SU-DHL-6 (cell line): ENCODE data around the gene FOXD2.

ENCODE experiments used
- H2AFZ ChIP-seq: fragments of 200-600 bp; sonication (generic); 2 replicates; pipeline ENCODE4 v1.6.1; 2014; ENCODE audit warnings: low read depth, mild to moderate bottlenecking, moderate library complexity, mixed read lengths, antibody characterized with exemption, low read length; ENCODE audit not compliant: severe bottlenecking
- H3F3A ChIP-seq: fragments of 200-600 bp; shearing (Covaris generic); 2 replicates; pipeline ENCODE4 v1.6.0; 2016; ENCODE audit warnings: antibody characterized with exemption, mild to moderate bottlenecking; ENCODE audit not compliant: insufficient read depth
- H3K27ac ChIP-seq: fragments of 200-600 bp; sonication (generic); 2 replicates; pipeline ENCODE4 v1.5.1; 2016; ENCODE audit warnings: low read depth, mild to moderate bottlenecking, low read length, moderate library complexity, mixed read lengths
- H3K27me3 ChIP-seq: fragments of 200-600 bp; sonication (generic), shearing (Covaris generic); 2 replicates; pipeline ENCODE4 v1.6.0; 2014; ENCODE audit warnings: mild to moderate bottlenecking, low read length
- H3K36me3 ChIP-seq: fragments of 200-600 bp; sonication (generic); 2 replicates; pipeline ENCODE4 v1.6.1; 2014; ENCODE audit warnings: mild to moderate bottlenecking, low read length, mixed read lengths
- H3K4me2 ChIP-seq: fragments of 300-600, 200-600 bp; shearing (Covaris generic), sonication (generic); 2 replicates; pipeline ENCODE4 v1.6.0; 2014; ENCODE audit warnings: low read length, low read depth, mild to moderate bottlenecking; ENCODE audit not compliant: poor library complexity, severe bottlenecking
- H3K4me3 ChIP-seq: fragments of 200-600 bp; sonication (generic); 2 replicates; pipeline ENCODE4 v1.5.1; 2014; ENCODE audit warnings: antibody characterized with exemption, low read length, mild to moderate bottlenecking, mixed read lengths; ENCODE audit not compliant: insufficient read depth, poor library complexity, severe bottlenecking
- H3K79me2 ChIP-seq: fragments of 200-600 bp; sonication (generic); 2 replicates; pipeline ENCODE4 v1.6.1; 2014; ENCODE audit warnings: mild to moderate bottlenecking, low read length, moderate library complexity; ENCODE audit not compliant: insufficient read depth
- H3K9ac ChIP-seq: fragments of 200-600 bp; sonication (generic); 2 replicates; pipeline ENCODE4 v1.7.0; 2014; ENCODE audit warnings: mild to moderate bottlenecking, low read length
- H3K9me2 ChIP-seq: fragments of 200-600 bp; sonication (generic); replicated peaks from 2 replicates; pipeline ENCODE4 v1.6.1; 2014; ENCODE audit warnings: low read length; ENCODE audit not compliant: insufficient read depth
- H3K9me3 ChIP-seq: fragments of 200-600 bp; sonication (generic); 2 replicates; pipeline ENCODE4 v1.6.1; 2014; ENCODE audit warnings: low read length, mixed read lengths; ENCODE audit not compliant: insufficient read depth
- H4K20me1 ChIP-seq: fragments of 200-600 bp; sonication (generic); 2 replicates; pipeline ENCODE4 v1.6.1; 2014; ENCODE audit warnings: low read depth, mild to moderate bottlenecking, antibody characterized with exemption, low read length, moderate library complexity, mixed read lengths
- EZH2phosphoT487 ChIP-seq: fragments of 200-600 bp; sonication (generic), shearing (Covaris generic); conservative IDR thresholded peaks from 2 replicates; pipeline ENCODE4 v1.6.1; 2018; ENCODE audit warnings: mild to moderate bottlenecking, antibody characterized with exemption, low read length, moderate library complexity, mixed read lengths
- TF ChIP-seq, protein P1 (sequence below): fragments of 200-600 bp; sonication (generic); IDR thresholded peaks from one replicate; pipeline ENCODE4 v1.5.1; 2017; ENCODE audit warnings: antibody characterized with exemption, mild to moderate bottlenecking, low read length, moderate library complexity; ENCODE audit not compliant: insufficient read depth, poor library complexity, severe bottlenecking

Gene FOXD2

DNA sequence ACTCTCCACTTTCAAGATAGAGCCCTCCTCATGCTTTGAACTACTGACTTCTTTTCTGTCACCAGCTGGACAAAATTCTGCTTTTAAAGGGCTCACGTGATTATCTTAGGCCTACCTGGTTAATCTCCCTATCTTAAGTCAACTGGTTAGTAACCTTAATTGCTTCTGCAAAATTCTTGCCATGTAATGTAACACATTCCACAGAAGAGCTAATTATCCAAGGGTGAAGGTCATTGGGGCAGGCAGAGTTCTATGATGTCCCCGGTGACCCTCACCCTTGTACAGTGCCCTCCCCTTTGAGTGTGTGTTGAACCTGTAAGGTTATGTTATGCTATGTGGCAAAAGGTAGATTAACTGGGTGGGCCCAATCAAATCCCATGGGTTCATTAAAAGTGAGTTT, 47.0 kb upstream of the FOXD2 start:
- no peaks in the 10 kb centered on the region for H3F3A ChIP-seq
- TF ChIP-seq, protein P1, sequence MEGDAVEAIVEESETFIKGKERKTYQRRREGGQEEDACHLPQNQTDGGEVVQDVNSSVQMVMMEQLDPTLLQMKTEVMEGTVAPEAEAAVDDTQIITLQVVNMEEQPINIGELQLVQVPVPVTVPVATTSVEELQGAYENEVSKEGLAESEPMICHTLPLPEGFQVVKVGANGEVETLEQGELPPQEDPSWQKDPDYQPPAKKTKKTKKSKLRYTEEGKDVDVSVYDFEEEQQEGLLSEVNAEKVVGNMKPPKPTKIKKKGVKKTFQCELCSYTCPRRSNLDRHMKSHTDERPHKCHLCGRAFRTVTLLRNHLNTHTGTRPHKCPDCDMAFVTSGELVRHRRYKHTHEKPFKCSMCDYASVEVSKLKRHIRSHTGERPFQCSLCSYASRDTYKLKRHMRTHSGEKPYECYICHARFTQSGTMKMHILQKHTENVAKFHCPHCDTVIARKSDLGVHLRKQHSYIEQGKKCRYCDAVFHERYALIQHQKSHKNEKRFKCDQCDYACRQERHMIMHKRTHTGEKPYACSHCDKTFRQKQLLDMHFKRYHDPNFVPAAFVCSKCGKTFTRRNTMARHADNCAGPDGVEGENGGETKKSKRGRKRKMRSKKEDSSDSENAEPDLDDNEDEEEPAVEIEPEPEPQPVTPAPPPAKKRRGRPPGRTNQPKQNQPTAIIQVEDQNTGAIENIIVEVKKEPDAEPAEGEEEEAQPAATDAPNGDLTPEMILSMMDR, result no peak
- TF ChIP-seq EZH2phosphoT487, result no peak
- H3K27me3 ChIP-seq, result no peaks in the 10 kb centered on the region
- no peaks in the 10 kb centered on the region for H3K79me2 ChIP-seq
- no peaks in the 10 kb centered on the region for H3K9me2 ChIP-seq
- no peak overlapping the region for H3K9ac ChIP-seq
- no peaks in the 10 kb centered on the region for H3K9me3 ChIP-seq
- H3K36me3 ChIP-seq, result no peaks in the 10 kb centered on the region
- H4K20me1 ChIP-seq, result no peaks in the 10 kb centered on the region
- no peak overlapping the region for H3K4me2 ChIP-seq
- H2AFZ ChIP-seq, result no peak overlapping the region
- no peak overlapping the region for H3K27ac ChIP-seq
- H3K4me3 ChIP-seq, result no peak overlapping the region

DNA sequence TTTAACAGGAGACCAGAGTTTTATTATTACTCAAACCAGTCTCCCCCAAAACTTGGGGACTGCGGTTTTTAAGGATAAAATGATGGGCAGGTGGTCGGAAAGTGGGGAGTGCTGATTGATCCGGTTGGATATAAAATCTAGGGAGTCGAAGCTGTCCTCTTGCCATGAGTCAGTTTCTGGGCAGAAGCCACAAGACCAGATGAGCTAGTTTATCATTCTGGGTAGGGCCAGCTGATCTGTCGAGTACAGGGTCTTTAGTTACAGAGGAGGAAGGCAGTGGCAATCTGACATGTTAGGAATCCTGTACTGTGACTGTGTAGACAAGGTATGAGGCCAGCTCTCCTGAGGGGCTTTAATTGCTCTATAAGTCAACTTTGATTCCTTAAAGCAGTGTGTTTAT, 44.7 kb upstream of the FOXD2 start:
- TF ChIP-seq EZH2phosphoT487, result no peak
- TF ChIP-seq, protein P1, result no peak
- Histone ChIP-seq H3F3A (no peaks in the 10 kb centered on the region), H3K9me2 (no peaks in the 10 kb centered on the region), H3K27me3 (no peaks in the 10 kb centered on the region), H3K4me2 (no peak overlapping the region), H2AFZ (no peak overlapping the region), H3K4me3 (no peak overlapping the region), H3K9ac (no peak overlapping the region), H3K36me3 (no peaks in the 10 kb centered on the region), H3K9me3 (no peaks in the 10 kb centered on the region), H3K27ac (no peak overlapping the region), H3K79me2 (no peaks in the 10 kb centered on the region), H4K20me1 (no peaks in the 10 kb centered on the region)

DNA sequence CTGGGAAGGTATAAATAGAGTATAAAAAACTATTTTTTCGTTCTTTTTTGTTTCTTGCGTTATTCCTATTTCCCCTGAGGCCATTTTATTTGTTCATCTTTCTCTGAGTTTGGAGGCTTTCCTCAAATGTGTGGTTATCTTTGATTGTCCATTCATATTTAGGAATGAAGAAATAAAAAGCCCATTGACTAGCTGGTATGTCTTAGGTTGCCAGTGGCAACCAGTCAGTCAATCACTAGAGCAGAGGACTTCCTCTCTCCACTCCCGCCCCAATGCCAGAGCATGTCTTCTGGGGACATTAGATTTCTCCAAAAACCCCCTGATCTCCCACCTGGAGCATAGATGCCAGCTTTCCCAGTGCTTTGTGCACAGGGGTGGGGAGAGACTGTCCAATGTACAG, 42.4 kb upstream of the FOXD2 start:
- Histone ChIP-seq H3K27ac (no peak overlapping the region), H3K36me3 (no peaks in the 10 kb centered on the region)

More for the DNA sequence above, 42.4 kb upstream of the FOXD2 start:
- no peaks in the 10 kb centered on the region for H4K20me1 ChIP-seq
- H3K9me2 ChIP-seq, result no peaks in the 10 kb centered on the region
- no peak overlapping the region for H3K4me3 ChIP-seq
- no peaks in the 10 kb centered on the region for H3F3A ChIP-seq
- no peak overlapping the region for H3K9ac ChIP-seq
- TF ChIP-seq, protein P1, result no peak
- no peak for TF ChIP-seq EZH2phosphoT487
- no peaks in the 10 kb centered on the region for H3K9me3 ChIP-seq
- H3K79me2 ChIP-seq, result no peaks in the 10 kb centered on the region
- H3K27me3 ChIP-seq, result no peaks in the 10 kb centered on the region
- no peak overlapping the region for H2AFZ ChIP-seq
- H3K4me2 ChIP-seq, result no peak overlapping the region
